Naive B cell (primary cell): ENCODE data around the gene MAPK14. TPM values are rescaled to one million over a fixed set of nuclear protein-coding genes. Genes with fewer than 3 reads are reported as not detected.

Source experiments
- ATAC-seq, 2 donors: fragments of 150-1000 bp; cut with Tn5 transposase; 2 replicates each; pipeline ENCODE4 v1.10.0; 2021; ENCODE audit warnings: low read depth in 2 of 2, mild to moderate bottlenecking in 2 of 2, moderate library complexity in 2 of 2
- DNase-seq: peaks from one replicate; pipeline ENCODE4 v3.0.0; 2022
- H3K27ac Mint-ChIP-seq, 6 donors: one replicate each; pipeline ENCODE4 v1.8.0; 2020 to 2022; ENCODE audit warnings: mild to moderate bottlenecking in 6 of 6, mixed read lengths in 6 of 6, moderate library complexity in 5 of 6, inconsistent platforms in 2 of 6
- H3K27me3 Mint-ChIP-seq, 3 donors: one replicate each; pipeline ENCODE4 v1.8.0; 2021 to 2022; ENCODE audit warnings: mixed read lengths in 3 of 3, mild to moderate bottlenecking in 1 of 3
- H3K36me3 Mint-ChIP-seq, 2 donors: one replicate each; pipeline ENCODE4 v1.8.0; 2020 to 2022; ENCODE audit warnings: mixed read lengths in 2 of 2, inconsistent platforms in 1 of 2, mild to moderate bottlenecking in 1 of 2
- H3K4me1 Mint-ChIP-seq, 3 donors: one replicate each; pipeline ENCODE4 v1.8.0; 2020 to 2022; ENCODE audit warnings: mixed read lengths in 3 of 3, inconsistent platforms in 1 of 3, mild to moderate bottlenecking in 1 of 3, moderate library complexity in 1 of 3
- H3K4me3 Mint-ChIP-seq, 8 donors: one replicate each; pipeline ENCODE4 v1.8.0; 2020 to 2022; ENCODE audit warnings: mild to moderate bottlenecking in 8 of 8, mixed read lengths in 8 of 8, moderate library complexity in 8 of 8, inconsistent platforms in 2 of 8
- H3K9me3 Mint-ChIP-seq, 7 donors: one replicate each; pipeline ENCODE4 v1.8.0; 2020 to 2022; ENCODE audit warnings: mixed read lengths in 7 of 7, mild to moderate bottlenecking in 5 of 7, inconsistent platforms in 2 of 7, moderate library complexity in 1 of 7
- polyA plus RNA-seq, 6 donors: library from polyadenylated mRNA; unstranded; fragments of 300-500 nt; fragmentation: Illumina TruSeq; gene quantifications; one replicate each; pipeline ENCODE4 v1.2.3, GENCODE V29; 2021; ENCODE audit warnings: low read depth in 6 of 6

MAPK14 gene
- polyA plus RNA-seq, 6 donors from 2014 or later, result 21.5 to 56.5 (median 46.4) TPM

DNA sequence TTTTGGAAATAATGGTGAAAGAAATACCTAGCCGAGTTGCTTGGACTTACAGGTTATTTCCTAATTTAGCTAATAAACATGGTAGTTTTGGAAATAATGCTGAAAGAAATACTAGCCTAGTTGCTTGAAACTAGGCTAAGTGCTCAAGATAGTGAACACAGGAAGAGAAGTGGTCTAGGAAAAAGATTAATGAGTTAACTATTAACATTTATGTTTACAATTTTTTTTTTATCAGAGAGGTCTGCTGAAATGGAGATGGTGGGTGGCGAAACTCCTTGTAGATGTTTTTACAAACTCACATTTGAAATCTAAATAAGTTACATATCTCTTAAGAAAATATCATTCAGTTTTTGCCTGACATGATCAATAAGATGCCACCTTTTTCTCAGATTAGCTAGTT, 39.2 kb downstream of the MAPK14 start:
- no peak for ATAC-seq
- no peak overlapping the region for H3K4me3 Mint-ChIP-seq
- H3K27me3 Mint-ChIP-seq, result no peaks in the 10 kb centered on the region
- peaks cover 30 to 47% (median 37%) of the 10 kb centered on the region in 3 donors for H3K4me1 Mint-ChIP-seq
- DNase-seq, result no peak
- peaks cover 5 to 8% of the 10 kb centered on the region in 2 donors for H3K36me3 Mint-ChIP-seq
- H3K9me3 Mint-ChIP-seq, result no peaks in the 10 kb centered on the region
- peak overlapping the region in 2 of 6 donors; percentile 0 to 4 for H3K27ac Mint-ChIP-seq

DNA sequence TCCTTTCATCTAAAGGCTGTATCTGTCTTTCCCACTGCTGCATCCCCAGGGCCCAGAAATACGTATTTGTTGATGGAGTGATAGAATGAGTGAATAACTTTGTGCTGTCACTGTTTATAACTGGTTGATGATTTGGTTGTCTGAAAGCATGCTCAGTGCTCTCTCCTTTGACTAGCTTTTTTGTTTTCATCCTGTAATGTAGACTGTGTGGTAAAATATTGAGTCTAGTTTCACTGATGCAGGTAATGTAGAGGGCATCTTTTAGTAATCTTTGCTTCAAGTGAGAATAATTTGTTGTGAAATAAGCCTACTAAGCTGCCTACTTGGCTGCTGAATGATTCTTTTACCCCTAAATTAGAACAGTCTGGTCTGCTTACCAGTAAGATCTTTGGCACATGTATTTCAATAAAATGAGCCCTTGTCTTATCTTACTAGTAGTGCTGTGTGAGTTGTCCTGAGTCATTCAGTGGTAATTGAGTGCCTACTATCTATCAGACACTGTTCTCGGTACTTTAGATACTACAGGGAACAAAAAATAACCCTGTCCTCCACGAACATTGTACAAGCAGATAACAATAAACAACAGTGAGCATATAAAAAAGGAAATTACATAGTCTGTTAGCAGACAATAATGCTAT, 39.9 kb downstream of the MAPK14 start:
- H3K4me1 Mint-ChIP-seq, result peaks cover 33 to 51% (median 37%) of the 10 kb centered on the region in 3 donors
- H3K27me3 Mint-ChIP-seq, result no peaks in the 10 kb centered on the region
- no peak for ATAC-seq
- H3K36me3 Mint-ChIP-seq, result peaks cover 5 to 8% of the 10 kb centered on the region in 2 donors
- peak overlapping the region in 4 of 6 donors; percentile 12 to 57 (median 44) for H3K27ac Mint-ChIP-seq
- DNase-seq, result no peak
- no peak overlapping the region for H3K4me3 Mint-ChIP-seq
- no peaks in the 10 kb centered on the region for H3K9me3 Mint-ChIP-seq

DNA sequence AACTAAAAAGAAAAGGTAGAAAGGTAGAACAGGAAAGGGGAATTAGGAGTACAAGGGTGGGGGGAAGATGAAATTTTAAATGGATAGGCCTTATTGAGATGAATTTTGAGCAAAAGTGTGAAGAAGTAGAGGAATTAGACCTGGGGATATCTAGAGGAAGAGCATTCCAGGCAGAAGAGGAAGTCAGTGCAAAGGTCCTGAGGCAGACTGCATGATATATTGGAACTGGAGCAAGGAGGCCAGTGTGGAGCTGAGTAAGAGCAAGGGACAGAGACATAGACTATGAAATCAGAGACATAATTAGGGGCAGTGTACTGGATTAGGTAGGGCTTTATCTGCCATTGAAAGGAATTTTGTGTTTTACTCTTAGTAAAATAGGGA, 40.4 kb downstream of the MAPK14 start:
- DNase-seq (no peak), ATAC-seq (no peak)
- H3K27ac Mint-ChIP-seq, result peak overlapping the region in 3 of 6 donors; percentile 39 to 67 (median 50)
- no peaks in the 10 kb centered on the region for H3K27me3 Mint-ChIP-seq
- peaks cover 8% of the 10 kb centered on the region in 2 donors for H3K36me3 Mint-ChIP-seq
- peaks cover 33 to 51% (median 39%) of the 10 kb centered on the region in 3 donors for H3K4me1 Mint-ChIP-seq
- no peaks in the 10 kb centered on the region for H3K9me3 Mint-ChIP-seq
- no peak overlapping the region for H3K4me3 Mint-ChIP-seq

DNA sequence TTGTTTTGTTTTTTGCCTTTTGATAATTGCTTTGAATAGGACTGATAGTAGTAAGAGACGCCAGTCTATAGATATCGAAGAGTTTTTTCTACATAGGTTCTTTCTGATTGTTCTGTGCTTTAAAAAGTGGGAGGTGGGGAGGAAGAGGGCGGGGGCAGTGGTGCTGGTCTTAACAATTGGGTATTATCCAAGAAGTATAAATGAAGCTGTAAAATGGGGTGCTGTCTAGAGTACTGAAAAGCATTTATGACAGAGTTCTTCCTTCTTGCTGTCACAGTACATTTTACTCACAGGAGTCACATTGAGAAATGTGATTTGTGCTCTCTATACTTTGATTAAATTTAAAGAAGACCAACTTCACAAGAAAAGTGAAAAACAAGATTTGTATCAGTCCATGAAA, 41.0 kb downstream of the MAPK14 start:
- H3K4me3 Mint-ChIP-seq, result no peak overlapping the region
- H3K27me3 Mint-ChIP-seq, result no peaks in the 10 kb centered on the region
- H3K27ac Mint-ChIP-seq, result peak overlapping the region in 4 of 6 donors; percentile 1 to 67 (median 30)
- ATAC-seq (no peak), DNase-seq (no peak)
- H3K36me3 Mint-ChIP-seq, result peaks cover 8 to 9% of the 10 kb centered on the region in 2 donors
- H3K4me1 Mint-ChIP-seq, result peaks cover 33 to 54% (median 36%) of the 10 kb centered on the region in 3 donors
- H3K9me3 Mint-ChIP-seq, result no peaks in the 10 kb centered on the region

DNA sequence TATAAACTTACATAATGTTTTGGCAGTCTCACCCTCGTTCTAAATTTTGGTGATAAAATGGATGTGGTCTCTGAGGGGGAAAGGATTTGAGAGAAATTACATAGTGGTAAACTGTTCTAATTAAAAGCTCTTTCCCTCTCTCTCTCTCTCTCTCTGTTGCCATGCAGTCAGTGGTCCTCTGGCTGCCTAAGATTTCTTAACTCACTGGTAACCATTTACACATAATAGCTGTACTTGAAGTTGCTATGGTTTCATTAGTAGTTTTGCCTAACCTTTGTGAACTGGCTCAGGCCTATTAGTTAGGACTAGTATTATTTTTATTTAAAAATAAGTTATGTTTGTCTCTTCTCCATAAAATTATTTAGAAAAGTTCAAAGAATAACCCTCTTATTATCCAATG, 42.0 kb downstream of the MAPK14 start:
- Mint-ChIP-seq H3K4me1 (peaks cover 29 to 57% (median 33%) of the 10 kb centered on the region in 3 donors), H3K27ac (no peak overlapping the region), H3K9me3 (no peaks in the 10 kb centered on the region), H3K36me3 (peaks cover 8 to 9% of the 10 kb centered on the region in 2 donors), H3K27me3 (no peaks in the 10 kb centered on the region), H3K4me3 (no peak overlapping the region)
- ATAC-seq (no peak), DNase-seq (no peak)

DNA sequence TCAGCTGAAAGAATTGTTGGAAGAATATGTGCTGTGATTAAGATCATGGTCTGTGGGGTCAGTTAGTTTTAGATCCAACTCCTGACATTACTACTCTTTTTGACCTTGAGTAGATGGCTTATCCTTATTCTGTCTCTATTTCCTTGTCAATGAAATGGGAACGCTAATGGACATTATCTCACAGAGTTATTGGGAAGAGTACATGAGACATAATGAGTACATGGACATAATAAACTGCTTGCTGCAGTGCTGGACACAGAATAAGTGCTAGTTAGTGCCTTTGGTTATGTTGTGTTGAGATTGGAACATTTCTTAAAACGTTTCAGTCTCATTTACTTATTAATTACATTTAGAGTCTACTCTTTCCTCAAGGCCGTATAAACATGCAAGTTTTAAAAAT, 42.6 kb downstream of the MAPK14 start:
- Mint-ChIP-seq H3K4me3 (no peak overlapping the region), H3K4me1 (peaks cover 23 to 50% (median 29%) of the 10 kb centered on the region in 3 donors), H3K27ac (peak overlapping the region in 1 of 6 donors; percentile 37), H3K36me3 (peaks cover 4 to 8% of the 10 kb centered on the region in 2 donors), H3K27me3 (no peaks in the 10 kb centered on the region), H3K9me3 (no peaks in the 10 kb centered on the region)
- no peak for DNase-seq
- ATAC-seq, result no peak

DNA sequence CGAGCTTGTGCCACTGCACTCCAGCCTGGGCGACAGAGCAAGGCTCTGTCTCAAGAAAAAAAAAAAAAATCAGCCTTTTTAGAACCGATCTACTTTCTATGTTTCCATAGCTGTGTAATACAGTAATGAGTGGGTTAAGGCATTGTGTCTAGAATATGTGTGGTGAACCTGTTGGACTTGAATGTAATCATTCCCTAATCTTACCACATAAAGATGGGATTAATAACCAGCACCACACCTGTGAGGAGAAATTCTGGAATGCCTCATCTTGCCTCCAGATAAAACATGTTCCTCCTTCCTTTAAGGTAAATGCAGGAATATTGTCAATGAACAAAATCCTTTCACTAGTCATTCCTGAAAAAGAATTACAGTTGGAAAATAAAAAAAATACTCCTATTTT, 43.7 kb downstream of the MAPK14 start:
- ATAC-seq (no peak), DNase-seq (no peak)
- H3K27me3 Mint-ChIP-seq, result no peaks in the 10 kb centered on the region
- peaks cover 4 to 8% of the 10 kb centered on the region in 2 donors for H3K36me3 Mint-ChIP-seq
- H3K27ac Mint-ChIP-seq, result peak overlapping the region in 1 of 6 donors; percentile 8
- peaks cover 25 to 47% (median 29%) of the 10 kb centered on the region in 3 donors for H3K4me1 Mint-ChIP-seq
- H3K9me3 Mint-ChIP-seq, result no peaks in the 10 kb centered on the region
- no peak overlapping the region for H3K4me3 Mint-ChIP-seq

DNA sequence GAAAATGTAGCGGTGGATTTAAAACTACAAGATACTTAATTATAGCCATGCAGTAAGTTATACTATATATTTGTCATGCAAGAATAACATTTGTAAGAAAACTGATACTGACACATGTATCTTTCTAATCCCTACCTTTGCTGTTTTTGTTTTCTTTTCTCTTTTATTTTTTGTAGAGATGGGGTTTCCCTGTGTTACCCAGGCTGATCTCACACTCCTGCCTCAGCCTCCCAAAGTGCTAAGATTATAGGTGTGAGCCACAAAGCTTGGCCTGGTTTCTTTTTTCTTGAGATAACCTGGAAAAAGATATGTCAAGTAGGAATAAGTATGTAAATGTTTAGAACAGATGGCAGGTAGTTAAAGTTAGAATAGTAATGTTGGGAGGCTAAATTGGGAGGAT, 44.1 kb downstream of the MAPK14 start:
- ATAC-seq, result no peak
- Mint-ChIP-seq H3K4me3 (no peak overlapping the region), H3K9me3 (no peaks in the 10 kb centered on the region), H3K27me3 (no peaks in the 10 kb centered on the region), H3K27ac (peak overlapping the region in 5 of 6 donors; percentile 34 to 86 (median 65)), H3K36me3 (peaks cover 4 to 8% of the 10 kb centered on the region in 2 donors), H3K4me1 (peaks cover 21 to 43% (median 25%) of the 10 kb centered on the region in 3 donors)
- DNase-seq, result no peak

DNA sequence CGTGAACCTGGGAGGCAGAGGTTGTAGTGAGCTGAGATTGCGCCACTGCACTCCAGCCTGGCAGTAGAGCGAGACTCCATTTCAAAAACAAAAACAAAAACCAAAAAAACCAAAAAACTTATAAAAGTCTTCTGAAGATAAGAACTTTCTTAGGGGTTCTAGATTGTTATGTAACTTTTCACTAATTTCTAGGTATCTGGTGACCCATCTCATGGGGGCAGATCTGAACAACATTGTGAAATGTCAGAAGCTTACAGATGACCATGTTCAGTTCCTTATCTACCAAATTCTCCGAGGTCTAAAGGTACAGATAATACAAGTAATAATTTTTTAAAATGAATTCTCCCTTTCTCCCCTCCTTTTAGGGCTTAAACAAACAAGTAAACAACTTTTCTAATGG, 45.1 kb downstream of the MAPK14 start:
- H3K4me1 Mint-ChIP-seq, result peaks cover 16 to 36% (median 20%) of the 10 kb centered on the region in 3 donors
- H3K4me3 Mint-ChIP-seq, result no peak overlapping the region
- no peaks in the 10 kb centered on the region for H3K9me3 Mint-ChIP-seq
- ATAC-seq, result no peak
- H3K27me3 Mint-ChIP-seq, result no peaks in the 10 kb centered on the region
- H3K36me3 Mint-ChIP-seq, result peaks cover 4% of the 10 kb centered on the region in 2 donors
- DNase-seq, result no peak
- H3K27ac Mint-ChIP-seq, result peak overlapping the region in 3 of 6 donors; percentile 21 to 71 (median 34)

DNA sequence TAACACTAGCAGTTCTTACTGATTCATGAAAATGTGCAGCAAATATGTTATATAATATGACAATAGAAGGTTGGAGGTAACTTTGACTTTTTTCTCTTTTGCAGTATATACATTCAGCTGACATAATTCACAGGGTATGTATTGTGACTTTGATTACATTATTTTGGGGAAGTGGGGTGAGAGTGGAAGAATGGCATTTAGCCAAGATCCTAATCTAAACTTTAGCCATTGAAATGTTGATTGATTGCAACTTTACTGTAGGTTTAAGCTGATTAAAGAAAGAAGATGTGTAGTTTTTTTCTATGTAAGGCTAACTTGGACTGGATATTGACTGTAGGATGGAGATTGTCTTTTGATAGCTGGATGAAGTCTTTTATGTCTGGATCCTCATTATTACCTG, 46.0 kb downstream of the MAPK14 start:
- peaks cover 9 to 27% (median 16%) of the 10 kb centered on the region in 3 donors for H3K4me1 Mint-ChIP-seq
- H3K9me3 Mint-ChIP-seq, result no peaks in the 10 kb centered on the region
- peaks cover 0 to 4% of the 10 kb centered on the region in 2 donors for H3K36me3 Mint-ChIP-seq
- ATAC-seq (no peak), DNase-seq (no peak)
- H3K27ac Mint-ChIP-seq, result peak overlapping the region in 1 of 6 donors; percentile 9
- no peaks in the 10 kb centered on the region for H3K27me3 Mint-ChIP-seq
- no peak overlapping the region for H3K4me3 Mint-ChIP-seq

DNA sequence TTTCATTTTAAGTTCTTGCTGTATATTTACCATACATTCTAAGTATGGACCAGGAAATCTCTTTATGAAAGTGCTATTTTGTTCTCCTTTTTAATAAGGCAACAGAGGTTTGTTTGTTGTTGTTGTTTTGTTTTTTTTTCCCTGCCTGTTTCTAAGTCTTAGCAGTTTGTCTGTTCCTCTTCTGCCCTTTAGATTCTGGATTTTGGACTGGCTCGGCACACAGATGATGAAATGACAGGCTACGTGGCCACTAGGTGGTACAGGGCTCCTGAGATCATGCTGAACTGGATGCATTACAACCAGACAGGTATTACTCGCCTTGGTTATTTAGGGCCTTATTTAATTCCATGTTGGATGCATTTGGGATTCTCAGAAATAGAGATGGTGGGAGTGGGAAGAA, 48.0 kb downstream of the MAPK14 start:
- H3K36me3 Mint-ChIP-seq, result peaks cover 9 to 15% of the 10 kb centered on the region in 2 donors

DNA sequence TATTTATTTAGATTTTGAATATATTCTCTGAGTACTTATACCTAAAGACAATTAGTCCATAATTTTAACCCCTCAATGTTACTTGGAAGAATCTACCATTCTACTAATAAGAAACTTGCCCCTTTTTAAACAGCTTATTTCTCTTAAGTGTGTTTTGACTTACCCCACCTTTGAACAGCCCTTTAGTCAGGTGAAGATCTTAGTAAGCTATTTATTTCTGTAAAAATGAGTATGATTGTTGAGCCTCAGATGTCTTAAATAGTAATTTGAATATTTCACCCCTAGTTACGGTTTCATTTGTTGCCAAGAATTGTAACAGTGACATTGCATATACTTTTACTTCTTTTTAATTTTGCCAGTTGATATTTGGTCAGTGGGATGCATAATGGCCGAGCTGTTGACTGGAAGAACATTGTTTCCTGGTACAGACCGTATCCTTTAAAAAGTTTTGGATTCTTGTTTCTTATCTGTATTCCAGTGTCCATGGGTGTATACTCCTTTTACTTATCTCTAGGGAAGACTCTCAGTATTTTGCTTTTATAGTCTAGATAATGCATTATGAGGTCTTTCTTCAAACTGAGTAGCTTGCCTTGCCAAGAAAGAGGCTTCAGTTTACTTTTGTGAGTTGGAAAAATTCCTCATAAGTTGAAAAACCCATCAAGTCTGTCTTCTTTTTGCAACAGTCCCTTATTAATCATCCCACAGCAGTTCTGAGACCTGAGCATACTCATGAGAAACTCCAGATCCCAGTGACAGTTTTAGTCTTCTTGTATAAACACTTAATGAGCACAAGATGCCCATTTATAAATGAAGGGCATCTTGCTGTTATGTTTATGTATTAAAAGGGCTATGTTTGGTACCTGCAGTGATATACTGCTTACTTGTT, 48.8 kb downstream of the MAPK14 start:
- H3K27ac Mint-ChIP-seq, result peak overlapping the region in 2 of 6 donors; percentile 3 to 24

More for the DNA sequence above, 48.0 kb downstream of the MAPK14 start:
- ATAC-seq (peak; percentile 52 to 69), DNase-seq (peak; percentile 17)
- peak overlapping the region in 4 of 6 donors; percentile 12 to 80 (median 41) for H3K27ac Mint-ChIP-seq
- H3K4me1 Mint-ChIP-seq, result peaks cover 9 to 25% (median 12%) of the 10 kb centered on the region in 3 donors
- H3K4me3 Mint-ChIP-seq, result no peak overlapping the region
- H3K9me3 Mint-ChIP-seq, result no peaks in the 10 kb centered on the region
- no peaks in the 10 kb centered on the region for H3K27me3 Mint-ChIP-seq

DNA sequence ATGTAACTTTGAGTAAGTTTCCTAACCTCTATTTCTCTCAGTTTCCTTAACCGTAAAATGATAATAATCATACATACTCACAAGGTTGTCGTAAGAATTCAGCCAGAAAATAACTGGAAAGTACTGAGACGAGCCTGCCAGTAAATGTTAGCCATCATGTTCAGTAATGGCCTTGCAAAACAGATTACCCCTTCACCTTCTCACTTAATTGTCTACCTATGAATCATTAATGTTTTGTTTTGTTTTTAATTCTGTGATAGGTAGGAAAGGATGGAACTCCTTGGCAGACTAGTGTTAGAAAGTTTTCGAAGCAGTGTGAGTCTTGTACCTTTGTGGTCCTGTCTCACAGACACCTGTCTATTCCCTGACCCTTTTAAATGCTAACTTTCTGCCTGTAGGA, 50.6 kb downstream of the MAPK14 start:
- Mint-ChIP-seq H3K4me1 (peaks cover 8 to 29% (median 8%) of the 10 kb centered on the region in 3 donors), H3K9me3 (peaks cover 0 to 6% (median 0%) of the 10 kb centered on the region in 7 donors), H3K36me3 (peaks cover 25 to 29% of the 10 kb centered on the region in 2 donors), H3K4me3 (no peak overlapping the region), H3K27ac (no peak overlapping the region), H3K27me3 (no peaks in the 10 kb centered on the region)
- no peak for DNase-seq
- no peak for ATAC-seq

More for the DNA sequence above, 48.8 kb downstream of the MAPK14 start:
- DNase-seq (no peak), ATAC-seq (no peak)
- Mint-ChIP-seq H3K4me3 (no peak overlapping the region), H3K36me3 (peaks cover 16 to 23% of the 10 kb centered on the region in 2 donors), H3K27me3 (no peaks in the 10 kb centered on the region), H3K4me1 (peaks cover 9 to 28% (median 12%) of the 10 kb centered on the region in 3 donors), H3K9me3 (no peaks in the 10 kb centered on the region)
